Motor neuron (in vitro differentiated cells): ENCODE data around the gene RABEP1. TPM values are rescaled to one million over a fixed set of nuclear protein-coding genes. Genes with fewer than 3 reads are reported as not detected.

Experiments
- ATAC-seq, 8 experiments: fragments of 200-7000 bp; cut with Tn5 transposase; replicated peaks in 6 of 8; 2 replicates each; pipeline ENCODE4 v1.8.0; 2021; ENCODE audit warnings: mild to moderate bottlenecking in 8 of 8, moderate library complexity in 8 of 8
- H3K27ac ChIP-seq, 2 donors: fragments of 250-450 bp; sonication (Bioruptor Pico); 2 replicates each; pipeline ENCODE4 v1.9.0; 2021; ENCODE audit warnings: antibody characterized with exemption in 2 of 2, mild to moderate bottlenecking in 2 of 2, moderate library complexity in 1 of 2
- H3K4me1 ChIP-seq, 2 donors: fragments of 250-450 bp; sonication (Bioruptor Pico); replicated peaks in 1 of 2; 2 replicates each; pipeline ENCODE4 v1.6.1; 2021; ENCODE audit warnings: antibody characterized with exemption in 2 of 2, mild to moderate bottlenecking in 2 of 2, moderate library complexity in 1 of 2
- H3K4me3 ChIP-seq, 5 donors: fragments of 250-450 bp; sonication (Bioruptor Pico); 2 replicates each; pipeline ENCODE4 v1.9.0; 2021; ENCODE audit warnings: antibody characterized with exemption in 5 of 5, mild to moderate bottlenecking in 5 of 5, moderate library complexity in 4 of 5
- WGBS, 10 experiments: fragments of 450-650 bp; shearing (Covaris generic); methylation state at CpG; one replicate each; pipeline ENCODE4 v1.0.0; 2022; 5-methylcytosine and 5-hydroxymethylcytosine counted together
- in situ Hi-C, 9 experiments: fragments of 400-800 bp; cut with MboI; loops; one replicate each; pipeline ENCODE4 v1.15.0; 2021; ENCODE audit warnings: low sequenced_read_pairs in 9 of 9, low pct_unique_long_range_greater_than_20kb in 2 of 9; ENCODE audit not compliant: unreplicated experiment in 9 of 9
- total RNA-seq, 8 experiments: library from RNA; unstranded; fragments of 300-600 nt; gene quantifications; 2 replicates each; pipeline versions ENCODE4 v1.2.3 to v1.2.4, GENCODE V29; 2022

RABEP1 gene
- total RNA-seq, 8 experiments from 2014 or later: 38.5 to 65.4 (median 47.4) TPM

DNA sequence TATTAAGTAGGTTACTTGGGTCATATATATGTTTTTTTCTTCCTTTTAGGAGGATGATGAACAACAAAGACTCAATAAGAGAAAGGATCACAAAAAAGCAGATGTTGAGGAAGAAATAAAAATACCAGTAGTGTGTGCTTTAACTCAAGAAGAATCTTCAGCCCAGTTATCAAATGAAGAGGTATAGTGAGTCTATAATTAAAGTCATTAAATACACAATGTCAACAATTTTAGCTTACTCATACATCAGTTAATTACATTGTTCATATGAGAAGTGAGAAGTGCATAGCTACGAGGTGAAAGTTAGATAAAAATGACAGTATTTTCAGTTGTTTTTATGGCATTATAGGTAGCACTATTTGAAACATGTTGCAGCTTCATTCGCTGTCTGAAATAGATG lies 72.2 kb downstream of the RABEP1 start:
- WGBS, 10 experiments: 80 to 100% (median 89%) methylated on average over 1 to 2 of the region's 2 CpGs; no CpG with 5 or more reads in 2 of the 10 experiments
- no peak overlapping the region for H3K27ac ChIP-seq
- ATAC-seq: no peak
- H3K4me1 ChIP-seq: no peaks in the 10 kb centered on the region
- in situ Hi-C loops: loop anchor here in 1 of 9 experiments (25.0 kb wide), 1 partner anchor 92 kb away; no protein-coding TSS in a partner anchor
- H3K4me3 ChIP-seq: no peak overlapping the region

DNA sequence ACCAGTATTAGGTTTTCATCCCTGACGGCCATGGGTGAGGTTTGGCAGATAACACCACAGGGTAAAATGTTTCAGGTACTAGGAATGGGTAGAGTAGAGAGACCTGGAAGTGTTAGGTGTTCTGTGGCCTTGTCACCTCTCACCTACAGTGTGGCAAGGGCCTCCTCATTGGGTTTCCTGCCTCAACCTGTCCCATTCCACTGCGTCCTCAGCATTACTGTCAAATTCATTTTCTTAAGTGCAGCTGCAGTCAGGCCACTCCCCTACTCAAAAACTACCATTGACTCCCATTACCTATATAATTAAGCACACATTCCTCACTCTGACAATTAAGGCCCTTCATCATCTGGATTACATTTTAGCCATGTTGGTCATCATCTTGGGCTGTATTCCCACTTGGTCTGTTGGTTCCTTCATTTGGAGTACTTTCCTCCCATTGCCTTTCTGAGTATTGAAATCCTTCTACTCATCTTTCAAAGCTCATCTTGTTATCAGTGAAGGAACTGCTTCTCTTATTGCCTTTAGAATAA lies 72.9 kb downstream of the RABEP1 start:
- WGBS, 10 experiments: 78 to 100% (median 91%) methylated on average over 1 to 2 of the region's 2 CpGs; no CpG with 5 or more reads in 2 of the 10 experiments
- ATAC-seq: no peak
- H3K4me1 ChIP-seq: no peaks in the 10 kb centered on the region

DNA sequence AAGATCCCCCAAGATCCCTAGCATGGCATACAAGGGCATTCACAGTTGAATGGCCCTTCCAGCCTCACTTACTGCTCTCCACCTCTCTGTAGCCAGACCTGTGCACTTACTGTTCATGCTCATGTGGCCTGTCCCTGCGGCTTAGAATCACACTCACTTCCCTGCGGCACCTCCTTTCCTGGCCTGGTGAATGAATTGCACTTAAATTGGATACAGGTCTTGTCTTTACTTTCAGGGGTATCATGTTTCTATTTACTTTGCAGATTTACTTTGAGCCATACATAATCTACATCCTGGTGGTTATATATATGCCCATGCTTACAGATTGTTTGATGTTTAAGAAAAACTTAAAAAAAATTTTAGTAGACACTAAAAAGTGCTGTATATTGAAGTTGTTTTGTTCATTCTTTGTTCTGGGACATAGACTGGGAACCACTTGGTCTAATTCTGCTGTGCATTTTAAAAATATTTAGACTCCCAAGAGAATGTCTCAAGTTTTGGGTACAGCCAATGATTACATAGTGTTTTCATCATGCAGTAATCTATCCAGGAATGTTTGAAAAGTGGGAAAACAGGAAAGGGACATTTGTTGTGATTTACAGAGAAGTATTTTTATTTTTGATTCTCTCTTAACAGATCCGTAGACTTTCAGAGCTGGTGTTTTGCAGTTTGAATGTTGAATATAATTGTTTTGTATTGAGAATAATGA lies 73.5 kb downstream of the RABEP1 start:
- Histone ChIP-seq H3K4me1 (no peaks in the 10 kb centered on the region), H3K4me3 (no peak overlapping the region), H3K27ac (no peak overlapping the region)
- in situ Hi-C loops: loop anchor here in 1 of 9 experiments (25.0 kb wide), 1 partner anchor 93 kb away; no protein-coding TSS in a partner anchor
- 8 to 100% (median 80%) methylated on average over 1 to 3 of the region's 3 CpGs; no CpG with 5 or more reads in 1 of the 10 experiments for WGBS, 10 experiments
- peak in 3 of 8 experiments; percentile 45 to 96 (median 66) for ATAC-seq

More for the DNA sequence above, 72.9 kb downstream of the RABEP1 start:
- no peak overlapping the region for H3K4me3 ChIP-seq
- no peak overlapping the region for H3K27ac ChIP-seq
- in situ Hi-C loops: loop anchor here in 1 of 9 experiments (25.0 kb wide), 1 partner anchor 93 kb away; no protein-coding TSS in a partner anchor

DNA sequence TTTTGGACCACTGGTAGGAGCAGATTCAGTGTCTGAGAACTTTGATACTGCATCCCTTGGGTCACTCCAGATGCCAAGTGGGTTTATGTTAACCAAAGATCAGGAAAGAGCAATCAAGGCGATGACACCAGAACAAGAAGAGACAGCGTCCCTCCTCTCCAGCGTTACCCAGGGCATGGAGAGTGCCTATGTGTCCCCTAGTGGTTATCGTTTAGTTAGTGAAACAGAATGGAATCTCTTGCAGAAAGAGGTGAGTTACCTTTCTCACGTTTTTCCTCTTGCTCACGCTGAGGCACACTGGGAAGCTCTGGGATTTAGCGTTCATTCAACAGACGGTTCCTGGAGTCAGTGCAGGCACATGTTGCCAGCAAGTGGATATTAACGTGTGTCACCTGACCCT lies 79.3 kb downstream of the RABEP1 start:
- in situ Hi-C loops: loop anchor here in 1 of 9 experiments (25.0 kb wide), 1 partner anchor 99 kb away; no protein-coding TSS in a partner anchor

DNA sequence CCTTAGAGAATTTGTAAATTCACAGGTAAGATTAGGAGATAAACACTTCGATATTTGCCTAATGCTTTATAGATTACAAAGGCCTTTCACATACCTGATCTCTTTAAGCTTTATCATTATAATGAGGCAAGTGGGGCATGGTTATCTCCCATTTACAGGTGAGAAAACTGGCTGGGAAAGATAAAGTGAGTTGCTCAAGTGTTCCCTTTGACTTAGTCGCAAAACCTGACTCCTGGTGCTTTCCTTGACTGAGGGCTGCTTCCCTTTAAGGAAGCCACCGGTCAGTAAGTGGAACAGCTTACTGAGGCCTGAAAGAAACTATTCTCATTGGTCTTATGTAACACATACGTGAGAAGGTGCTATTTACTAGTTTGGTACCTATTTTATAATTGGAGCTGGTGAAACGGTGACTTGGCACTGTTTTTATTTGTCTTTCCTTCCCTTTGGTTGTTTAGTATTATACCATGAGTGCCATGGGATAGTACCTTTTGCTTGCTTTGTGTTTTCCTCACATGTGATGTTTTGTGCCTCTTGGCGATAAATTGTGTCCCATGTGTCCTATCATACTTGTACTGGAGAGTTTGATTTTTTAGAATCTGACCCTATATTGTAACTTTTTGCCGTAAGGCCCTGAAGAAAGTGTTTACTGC lies 80.2 kb downstream of the RABEP1 start:
- in situ Hi-C loops: loop anchor here in 1 of 9 experiments (25.0 kb wide), 1 partner anchor 100 kb away; no protein-coding TSS in a partner anchor

More for the DNA sequence above, 79.3 kb downstream of the RABEP1 start:
- Histone ChIP-seq H3K27ac (no peak overlapping the region), H3K4me1 (no peaks in the 10 kb centered on the region), H3K4me3 (no peak overlapping the region)
- 80 to 100% (median 90%) methylated on average over 1 to 9 of the region's 9 CpGs; no CpG with 5 or more reads in 3 of the 10 experiments for WGBS, 10 experiments
- ATAC-seq: no peak

DNA sequence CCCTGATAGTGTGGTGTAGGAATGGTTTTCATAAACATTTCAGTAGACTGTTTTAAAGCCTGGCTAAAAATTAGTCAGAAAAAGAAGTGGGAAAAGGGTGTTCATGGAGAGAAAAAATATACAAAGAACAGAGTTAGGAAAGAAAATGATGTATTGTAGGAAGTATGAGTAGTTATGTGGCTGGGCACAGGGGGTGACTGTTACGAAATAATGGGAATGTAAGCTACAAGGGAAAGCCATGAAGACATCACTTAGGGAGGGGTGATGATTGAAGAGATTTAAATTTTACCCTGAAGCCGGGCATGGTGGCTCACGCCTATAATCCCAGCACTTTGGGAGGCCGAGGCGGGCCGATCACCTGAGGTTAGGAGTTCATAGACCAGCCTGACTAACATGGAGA lies 82.1 kb downstream of the RABEP1 start:
- peak in 2 of 8 experiments; percentile 53 to 56 for ATAC-seq
- Histone ChIP-seq H3K27ac (no peak overlapping the region), H3K4me1 (no peaks in the 10 kb centered on the region)

More for the DNA sequence above, 80.2 kb downstream of the RABEP1 start:
- Histone ChIP-seq H3K4me1 (no peaks in the 10 kb centered on the region), H3K27ac (no peak overlapping the region), H3K4me3 (no peak overlapping the region)
- ATAC-seq: no peak
- WGBS, 10 experiments: 60 to 100% (median 96%) methylated on average over 1 to 7 of the region's 7 CpGs

DNA sequence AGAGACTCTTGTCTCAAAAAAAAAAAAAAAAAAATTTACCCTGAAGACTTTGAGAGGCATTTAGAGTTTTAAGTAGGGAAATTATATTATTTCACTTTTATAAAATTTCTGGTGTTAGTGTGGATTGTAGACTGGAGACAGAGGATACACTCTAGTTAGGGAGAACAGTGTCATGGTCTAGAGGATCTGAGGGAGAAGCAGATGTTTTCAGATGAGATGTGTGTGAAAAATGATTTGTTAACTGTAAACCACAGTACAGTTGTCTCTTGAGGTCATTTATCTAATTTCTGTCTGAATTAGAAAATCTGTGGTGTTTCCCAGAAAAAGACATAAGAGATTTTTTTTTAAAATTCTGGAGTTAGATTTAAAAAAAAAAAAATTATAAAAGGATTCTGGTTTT lies 82.6 kb downstream of the RABEP1 start:
- no peak overlapping the region for H3K27ac ChIP-seq
- ATAC-seq: no peak
- no peak overlapping the region for H3K4me3 ChIP-seq
- H3K4me1 ChIP-seq: no peaks in the 10 kb centered on the region
- in situ Hi-C loops: loop anchor here in 1 of 9 experiments (25.0 kb wide), 1 partner anchor 102 kb away; no protein-coding TSS in a partner anchor

More for the DNA sequence above, 82.1 kb downstream of the RABEP1 start:
- in situ Hi-C loops: loop anchor here in 1 of 9 experiments (25.0 kb wide), 1 partner anchor 102 kb away; no protein-coding TSS in a partner anchor
- H3K4me3 ChIP-seq: no peak overlapping the region
- 52 to 100% (median 96%) methylated on average over 1 to 6 of the region's 6 CpGs; no CpG with 5 or more reads in 2 of the 10 experiments for WGBS, 10 experiments

DNA sequence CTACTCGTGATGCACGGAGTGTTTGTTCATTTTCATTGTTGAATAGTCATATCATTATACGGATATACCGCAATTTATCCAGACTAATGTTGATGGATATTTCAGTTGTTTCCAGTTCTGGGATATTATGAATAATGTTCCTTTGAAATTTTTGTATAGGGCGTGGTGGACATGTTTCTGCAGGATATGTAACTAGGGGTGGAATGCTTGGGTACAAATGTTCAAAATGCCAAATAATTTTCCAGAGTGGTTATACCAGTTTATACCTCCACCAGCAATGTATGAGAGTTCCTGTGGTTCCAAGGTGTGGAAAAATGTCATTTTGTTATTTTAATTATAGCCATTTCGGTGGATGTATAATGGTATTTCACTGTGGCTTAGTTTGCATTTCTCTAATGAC lies 83.7 kb downstream of the RABEP1 start:
- Histone ChIP-seq H3K4me3 (no peak overlapping the region), H3K4me1 (no peaks in the 10 kb centered on the region), H3K27ac (no peak overlapping the region)
- in situ Hi-C loops: loop anchor here in 1 of 9 experiments (25.0 kb wide), 1 partner anchor 104 kb away; no protein-coding TSS in a partner anchor
- peak in 3 of 8 experiments; percentile 36 to 58 (median 49) for ATAC-seq
- 20 to 100% (median 81%) methylated on average over 1 to 6 of the region's 6 CpGs; no CpG with 5 or more reads in 1 of the 10 experiments for WGBS, 10 experiments

DNA sequence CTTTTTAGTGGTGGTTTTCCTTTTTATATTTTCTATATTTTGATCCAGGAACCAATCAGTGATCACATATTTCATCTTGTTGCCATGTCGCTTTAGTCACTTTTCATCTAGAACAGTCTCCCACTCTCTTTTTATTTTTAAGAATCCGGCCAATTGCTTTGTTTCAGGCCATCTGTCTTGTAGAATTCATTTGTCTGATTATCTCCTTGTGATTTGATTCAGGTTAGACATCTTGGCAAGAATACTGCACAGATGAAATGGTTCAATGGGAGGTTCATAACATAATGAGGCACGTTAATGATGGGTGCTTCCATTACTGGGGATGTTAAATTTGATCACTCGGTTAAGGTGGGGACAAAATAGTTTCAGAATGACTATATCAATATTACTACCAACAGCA lies 88.3 kb downstream of the RABEP1 start:
- WGBS, 10 experiments: 80 to 100% (median 95%) methylated on average over 1 to 4 of the region's 4 CpGs; no CpG with 5 or more reads in 1 of the 10 experiments
- Histone ChIP-seq H3K27ac (no peak overlapping the region), H3K4me3 (no peak overlapping the region), H3K4me1 (no peaks in the 10 kb centered on the region)
- in situ Hi-C loops: loop anchor here in 1 of 9 experiments (25.0 kb wide), 1 partner anchor 108 kb away; no protein-coding TSS in a partner anchor
- no peak for ATAC-seq

DNA sequence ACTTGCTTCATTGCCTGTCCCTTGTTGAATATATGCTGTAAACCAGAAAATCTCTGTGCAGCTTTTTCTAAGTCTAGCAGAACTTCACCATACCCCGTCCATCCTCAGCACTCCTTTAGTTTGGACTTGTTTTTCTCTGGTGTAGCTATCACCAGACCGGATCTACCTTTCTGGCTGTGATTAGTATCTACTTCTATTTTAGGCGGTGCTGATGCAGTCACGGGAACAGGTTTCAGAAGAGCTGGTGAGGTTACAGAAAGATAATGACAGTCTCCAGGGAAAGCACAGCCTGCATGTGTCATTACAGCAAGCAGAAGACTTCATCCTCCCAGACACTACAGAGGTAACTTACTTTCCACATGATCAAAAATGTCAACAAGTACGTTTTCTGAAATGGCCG lies 91.0 kb downstream of the RABEP1 start:
- WGBS, 10 experiments: 58 to 100% (median 87%) methylated on average over 1 to 6 of the region's 6 CpGs; no CpG with 5 or more reads in 1 of the 10 experiments
- no peak overlapping the region for H3K27ac ChIP-seq
- no peak for ATAC-seq
- in situ Hi-C loops: loop anchor here in 1 of 9 experiments (25.0 kb wide), 1 partner anchor 111 kb away; no protein-coding TSS in a partner anchor
- no peaks in the 10 kb centered on the region for H3K4me1 ChIP-seq
- no peak overlapping the region for H3K4me3 ChIP-seq

DNA sequence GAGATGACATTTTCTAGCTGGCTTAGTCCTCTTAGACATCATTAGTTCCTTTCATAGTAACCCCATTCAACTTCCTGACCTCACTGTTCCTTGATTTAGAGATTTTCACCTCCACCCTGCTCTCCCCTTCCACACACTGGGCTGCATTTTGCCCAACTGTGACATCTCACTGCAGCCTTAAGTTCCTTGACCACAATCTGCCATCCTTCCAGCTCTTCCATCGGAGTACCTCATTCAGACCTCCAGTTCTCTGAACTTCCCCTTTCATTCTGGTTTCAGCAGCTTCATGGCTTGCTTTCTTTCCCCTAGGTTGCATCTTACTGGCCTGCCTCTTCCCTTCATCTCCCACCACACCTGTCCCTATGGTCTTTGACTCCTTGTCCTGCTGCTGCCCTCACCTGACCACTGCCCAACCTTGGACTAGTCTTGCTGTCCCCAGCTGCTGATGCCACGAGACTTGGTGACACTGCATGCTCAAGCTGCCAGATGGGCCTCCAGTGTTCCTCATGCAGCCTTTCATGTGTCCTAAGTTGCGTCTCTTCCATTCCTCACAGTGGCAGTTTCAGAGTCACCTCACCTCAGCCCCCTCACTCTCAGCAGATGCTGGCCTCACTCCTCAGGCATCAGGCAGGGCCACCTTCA lies 96.6 kb downstream of the RABEP1 start:
- 60 to 100% (median 97%) methylated on average over 1 to 3 of the region's 3 CpGs for WGBS, 10 experiments
- no peak for ATAC-seq

DNA sequence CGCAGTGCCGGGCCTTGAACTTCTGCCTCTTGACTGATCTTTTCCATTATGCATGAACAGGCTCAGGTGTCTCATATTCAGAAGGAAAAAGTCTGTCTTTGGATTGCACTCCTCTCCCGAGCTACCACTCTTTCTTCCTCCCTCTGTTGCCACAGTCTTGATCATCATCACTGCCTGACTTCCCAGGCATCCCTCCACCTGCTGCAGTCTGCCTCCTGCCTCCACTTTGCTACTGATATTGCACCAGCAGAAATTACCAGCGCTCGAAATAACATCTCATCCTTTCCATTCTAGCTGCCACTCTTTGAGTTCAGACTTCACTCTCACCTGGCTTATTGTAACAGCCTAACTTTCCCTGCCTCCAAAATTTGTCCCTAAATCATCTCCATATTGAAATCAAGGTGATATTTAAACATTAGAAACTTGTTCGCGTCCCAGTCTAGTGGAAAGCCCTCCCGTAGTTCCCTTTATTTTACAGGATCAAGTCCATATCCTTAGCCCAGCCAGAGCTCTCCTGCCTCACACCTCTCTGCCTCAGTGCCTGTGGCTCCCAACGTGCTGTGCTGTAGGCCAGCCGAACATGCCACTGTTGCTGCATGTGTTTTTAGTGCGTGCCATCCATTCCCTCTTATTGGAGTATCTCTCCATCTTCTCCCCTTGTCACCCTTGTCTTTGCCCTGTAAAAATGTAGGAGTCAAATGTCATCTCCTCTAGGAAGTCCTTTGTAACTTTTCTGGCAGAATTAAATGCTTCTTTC lies 97.4 kb downstream of the RABEP1 start:
- Histone ChIP-seq H3K4me1 (no peaks in the 10 kb centered on the region), H3K27ac (no peak overlapping the region), H3K4me3 (no peak overlapping the region)
- 77 to 100% (median 88%) methylated on average over 1 to 8 of the region's 11 CpGs for WGBS, 10 experiments
- in situ Hi-C loops: no loop called here
- ATAC-seq: no peak

More for the DNA sequence above, 96.6 kb downstream of the RABEP1 start:
- Histone ChIP-seq H3K4me1 (no peaks in the 10 kb centered on the region), H3K27ac (no peak overlapping the region), H3K4me3 (no peak overlapping the region)
- in situ Hi-C loops: no loop called here
